HG02938 (cell line): Measurements from ENCODE around the gene RIC8B.
A peak's percentile ranks its signal among the peaks of the same experiment; 100 is the strongest.
"Not testable (repeated sequence)": the region's sequence is repeated elsewhere in the genome, so short reads cannot be mapped to it uniquely, and the experiment has no call there.

Source experiments
- ATAC-seq: cut with Tn5 transposase; IDR thresholded peaks from one replicate; pipeline ENCODE4 v1.9.1; 2021; ENCODE audit warnings: mild to moderate bottlenecking, moderate library complexity; ENCODE audit not compliant: unreplicated experiment

Gene RIC8B

GRCh38 chr12:106897981-106898901, 123.8 kb downstream of the RIC8B start:
- ATAC-seq: no peak

GRCh38 chr12:106900554-106900953, 126.1 kb downstream of the RIC8B start:
- ATAC-seq: no peak

GRCh38 chr12:106901276-106901675, 126.8 kb downstream of the RIC8B start:
- no peak for ATAC-seq

GRCh38 chr12:106902053-106902452, 127.6 kb downstream of the RIC8B start:
- ATAC-seq: no peak

- peak; percentile 62 for ATAC-seq
These were observed 128.9 kb downstream of the RIC8B start for GRCh38 chr12:106903241-106903945.

- no peak for ATAC-seq
These were observed 132.2 kb downstream of the RIC8B start for GRCh38 chr12:106906715-106907114.

- no peak for ATAC-seq
These were observed 132.9 kb downstream of the RIC8B start for GRCh38 chr12:106907411-106907810.

GRCh38 chr12:106907846-106908245, 133.4 kb downstream of the RIC8B start:
- no peak for ATAC-seq

- ATAC-seq: no peak
These were observed 134.1 kb downstream of the RIC8B start for GRCh38 chr12:106908561-106908960.

- peak; percentile 77 for ATAC-seq
These were observed 135.7 kb downstream of the RIC8B start for GRCh38 chr12:106910202-106910601.

- no peak for ATAC-seq
These were observed 137.1 kb downstream of the RIC8B start for GRCh38 chr12:106911581-106911980.

- ATAC-seq: no peak
These were observed 139.0 kb downstream of the RIC8B start for GRCh38 chr12:106913456-106913855.

- peak; percentile 75 for ATAC-seq
These were observed 140.5 kb downstream of the RIC8B start for GRCh38 chr12:106914796-106915634.

- no peak for ATAC-seq
These were observed 141.1 kb downstream of the RIC8B start for GRCh38 chr12:106915635-106916026.

- no peak for ATAC-seq
These were observed 143.0 kb downstream of the RIC8B start for GRCh38 chr12:106917503-106917902.

- ATAC-seq: no peak
These were observed 144.3 kb downstream of the RIC8B start for GRCh38 chr12:106918746-106919145.

GRCh38 chr12:106919910-106920544, 145.5 kb downstream of the RIC8B start:
- no peak for ATAC-seq

- ATAC-seq: not testable (repeated sequence)
These were observed 147.5 kb downstream of the RIC8B start for GRCh38 chr12:106921976-106922375.

- ATAC-seq: not testable (repeated sequence)
These were observed 149.1 kb downstream of the RIC8B start for GRCh38 chr12:106923594-106923993.

- no peak for ATAC-seq
These were observed 149.9 kb downstream of the RIC8B start for GRCh38 chr12:106924268-106924861.
